Heart left ventricle (tissue), 16 donors: ENCODE data around the gene NAA30. TPM values are rescaled to one million over a fixed set of nuclear protein-coding genes. Genes with fewer than 3 reads are reported as not detected.

ENCODE experiments used
- ATAC-seq, 4 donors: fragments of 200-7000 bp; cut with Tn5 transposase; one replicate each; pipeline ENCODE4 v1.9.1; 2020 to 2022; ENCODE audit warnings: moderate library complexity in 4 of 4, mild to moderate bottlenecking in 3 of 4, moderate number of reproducible peaks in 1 of 4
- DNase-seq, 5 donors: peaks; one replicate each; pipeline ENCODE4 v3.0.0-alpha.2; 2020
- H3K27ac ChIP-seq, 12 donors: fragments of 200-600 bp; sonication (generic) in 4 of 12; one replicate each; pipeline versions ENCODE4 v1.5.0 to v1.8.0; 2016 to 2022; ENCODE audit warnings: mild to moderate bottlenecking in 2 of 12
- H3K27me3 ChIP-seq, 9 donors: fragments of 200-600 bp; sonication (generic) in 2 of 9; one replicate each; pipeline versions ENCODE4 v1.5.1 to v1.8.0; 2016 to 2022; ENCODE audit warnings: mild to moderate bottlenecking in 3 of 9
- H3K36me3 ChIP-seq, 9 donors: fragments of 200-600 bp; sonication (generic) in 2 of 9; one replicate each; pipeline versions ENCODE4 v1.5.0 to v1.8.0; 2018 to 2022; ENCODE audit warnings: mild to moderate bottlenecking in 2 of 9
- H3K4me1 ChIP-seq, 12 donors: fragments of 200-600 bp; sonication (generic) in 4 of 12; one replicate each; pipeline versions ENCODE4 v1.5.0 to v1.8.0; 2016 to 2022; ENCODE audit warnings: mild to moderate bottlenecking in 3 of 12
- H3K4me3 ChIP-seq, 12 donors: fragments of 200-600 bp; sonication (generic) in 4 of 12; one replicate each; pipeline versions ENCODE4 v1.5.0 to v1.8.0; 2017 to 2022; ENCODE audit warnings: mild to moderate bottlenecking in 9 of 12, moderate library complexity in 4 of 12
- H3K9me3 ChIP-seq, 12 donors: fragments of 200-600 bp; sonication (generic) in 4 of 12; one replicate each; pipeline versions ENCODE4 v1.5.0 to v1.8.0; 2016 to 2022; ENCODE audit warnings: mild to moderate bottlenecking in 1 of 12
- CTCF ChIP-seq, 12 donors: fragments of 200-600 bp; sonication (generic) in 4 of 12; IDR thresholded peaks; one replicate each; pipeline versions ENCODE4 v1.5.0 to v1.8.0; 2018 to 2022; ENCODE audit warnings: antibody characterized with exemption in 12 of 12, mild to moderate bottlenecking in 5 of 12
- POLR2A ChIP-seq, 2 donors: fragments of 450-650 bp; IDR thresholded peaks; one replicate each; pipeline ENCODE4 v1.6.1; 2017; ENCODE audit warnings: antibody characterized with exemption in 2 of 2, mild to moderate bottlenecking in 2 of 2, moderate library complexity in 2 of 2
- WGBS, 4 donors: extraction: QIAGEN DNeasy Blood & Tissue Kit in 2 of 4; methylation state at CpG; one replicate each; pipeline versions ENCODE4 v1.1.5 to v1.1.7; 2013 to 2018; 5-methylcytosine and 5-hydroxymethylcytosine counted together
- intact Hi-C, 10 donors: fragments of 100-400 bp; cut with DNase I; formaldehyde crosslinking; loops; one replicate each; pipeline versions ENCODE4 v1.11.1 to v1.14.2; 2022
- polyA plus RNA-seq, 2 donors: library from polyadenylated mRNA; stranded (reverse); fragments of 200-250 nt; gene quantifications; one replicate each; pipeline ENCODE4 v1.2.3, GENCODE V29; 2013
- total RNA-seq, 9 donors: library from RNA; depleted of rRNA in 2 of 9; stranded (reverse); fragments of >200 nt in 2 of 9; fragmentation: NEBNext Ultra II Directional in 3 of 9; extraction: Animal tissue kit (Norgen Biotek cat#: 25700) in 3 of 9; gene quantifications; one replicate each; pipeline versions ENCODE4 v1.1.0 to v1.2.4, GENCODE V29; 2016 to 2023
- donor health status: ischemic (EF 13 %, LVEDD 7.1; RV severe dilation, severe dysfunction).
- donor health status: healthy with polysubstance abuse.
- donor health status: DM: no; HTN: yes; CAD: no.
- donor health status: DM: no; HTN: no; CAD: no.
- donor health status: ischemic (EF 25% LVEDD 6.9; RV normal size, moderate dysfunction).
- donor health status: ischemic (EF 25% LVEDD 5.7; RV mildly dilated, moderate dysfunction).
- donor health status: healthy.
- donor health status: DM: yes; HTN: yes; CAD: no.
- donor health status: ischemic (EF 35%, LVEDD 5.7; RV mildly dilated, moderate dysfunction).
- donor health status: nonischemic (EF 11% LVEDD 7.7; RV severe dilation, severe dysfunction).
- donor health status: DM: yes; HTN: yes; CAD: no.
- donor health status: PGD.
- donor health status: ischemic (EF 29% LVEDD 5.4; RV normal size, mild dysfunction).
- donor health status: nonischemic (EF 23%, LVEDD 6.1; RV moderate dilation, normal function).

NAA30 gene
- total and polyA plus RNA-seq, 11 donors: 3.5 to 30.0 (median 24.1) TPM

GRCh38 chr14:57400556-57401494, 10.4 kb downstream of the NAA30 start:
- Histone ChIP-seq H3K9me3 (no peaks in the 10 kb centered on the region), H3K27ac (no peak overlapping the region), H3K4me3 (no peak overlapping the region), H3K4me1 (peaks cover 0 to 26% (median 8%) of the 10 kb centered on the region in 12 donors), H3K36me3 (peaks cover 0 to 68% (median 54%) of the 10 kb centered on the region in 9 donors), H3K27me3 (no peaks in the 10 kb centered on the region)
- no peak for DNase-seq
- WGBS, 4 donors: 84 to 89% (median 86%) methylated on average over 4 of the region's 4 CpGs
- intact Hi-C loops: no loop called here
- ATAC-seq: no peak
- TF ChIP-seq CTCF (IDR thresholded peaks at IDR 0.05): no peak
- no peak for TF ChIP-seq POLR2A (IDR thresholded peaks at IDR 0.05)

GRCh38 chr14:57401501-57401900, 11.1 kb downstream of the NAA30 start:
- intact Hi-C loops: no loop called here
- Histone ChIP-seq H3K4me3 (no peak overlapping the region), H3K27ac (no peak overlapping the region), H3K4me1 (peaks cover 0 to 26% (median 9%) of the 10 kb centered on the region in 12 donors), H3K36me3 (peaks cover 0 to 68% (median 53%) of the 10 kb centered on the region in 9 donors), H3K9me3 (no peaks in the 10 kb centered on the region), H3K27me3 (no peaks in the 10 kb centered on the region)
- TF ChIP-seq CTCF (IDR thresholded peaks at IDR 0.05): no peak
- TF ChIP-seq POLR2A (IDR thresholded peaks at IDR 0.05): no peak
- 71 to 77% (median 75%) methylated on average over 2 of the region's 2 CpGs for WGBS, 4 donors
- no peak for ATAC-seq
- DNase-seq: no peak

- peaks cover 0 to 31% (median 10%) of the 10 kb centered on the region in 12 donors for H3K4me1 ChIP-seq
- H3K36me3 ChIP-seq: peaks cover 0 to 61% (median 47%) of the 10 kb centered on the region in 9 donors
- ATAC-seq: no peak
- no peak for DNase-seq
- H3K27me3 ChIP-seq: no peaks in the 10 kb centered on the region
- intact Hi-C loops: no loop called here
- TF ChIP-seq CTCF (IDR thresholded peaks at IDR 0.05): no peak
- no peak for TF ChIP-seq POLR2A (IDR thresholded peaks at IDR 0.05)
- H3K4me3 ChIP-seq: no peak overlapping the region
- H3K27ac ChIP-seq: no peak overlapping the region
- 49 to 61% (median 54%) methylated on average over 1 of the region's 1 CpG for WGBS, 4 donors
- no peaks in the 10 kb centered on the region for H3K9me3 ChIP-seq
Observed at GRCh38 chr14:57402173-57402852, 11.9 kb downstream of the NAA30 start.

- TF ChIP-seq CTCF (IDR thresholded peaks at IDR 0.05) (no peak), POLR2A (IDR thresholded peaks at IDR 0.05) (no peak)
- intact Hi-C loops: no loop called here
- Histone ChIP-seq H3K27ac (no peak overlapping the region), H3K27me3 (no peaks in the 10 kb centered on the region), H3K36me3 (peaks cover 0 to 51% (median 35%) of the 10 kb centered on the region in 9 donors), H3K9me3 (no peaks in the 10 kb centered on the region), H3K4me1 (peaks cover 0 to 31% (median 11%) of the 10 kb centered on the region in 12 donors), H3K4me3 (no peak overlapping the region)
- DNase-seq (no peak), ATAC-seq (no peak)
- 92 to 98% (median 95%) methylated on average over 1 of the region's 1 CpG for WGBS, 4 donors
Observed at GRCh38 chr14:57403521-57403864, 13.1 kb downstream of the NAA30 start.
